Measurements from ENCODE around the gene ZNF263. TPM values are rescaled to one million over a fixed set of nuclear protein-coding genes. Genes with fewer than 3 reads are reported as not detected.

The ZNF263 gene
- total RNA-seq (2022): 37.0 and 37.4 TPM in 2 replicates
- percentile 68 among the genes with signal in this experiment for Bru-seq, nascent RNA
- percentile 79 among the genes with signal in this experiment for BruChase-seq, experiment 1, labeled RNA remaining after a 2-hour chase
- percentile 64 among the genes with signal in this experiment for BruChase-seq, experiment 2, labeled RNA remaining after a 6-hour chase
- long read RNA-seq, transcript ZNF263-205 (2 exons, 1,139 nt): minor isoform, 10 of 57 reads
- long read RNA-seq, transcript ZNF263-208 (3 exons, 851 nt): major isoform, 20 of 57 reads
- long read RNA-seq, partial matches to known transcripts: 4 of 57 reads
- long read RNA-seq, other reads (novel, unspliced or antisense): 18 of 57 reads

DNA sequence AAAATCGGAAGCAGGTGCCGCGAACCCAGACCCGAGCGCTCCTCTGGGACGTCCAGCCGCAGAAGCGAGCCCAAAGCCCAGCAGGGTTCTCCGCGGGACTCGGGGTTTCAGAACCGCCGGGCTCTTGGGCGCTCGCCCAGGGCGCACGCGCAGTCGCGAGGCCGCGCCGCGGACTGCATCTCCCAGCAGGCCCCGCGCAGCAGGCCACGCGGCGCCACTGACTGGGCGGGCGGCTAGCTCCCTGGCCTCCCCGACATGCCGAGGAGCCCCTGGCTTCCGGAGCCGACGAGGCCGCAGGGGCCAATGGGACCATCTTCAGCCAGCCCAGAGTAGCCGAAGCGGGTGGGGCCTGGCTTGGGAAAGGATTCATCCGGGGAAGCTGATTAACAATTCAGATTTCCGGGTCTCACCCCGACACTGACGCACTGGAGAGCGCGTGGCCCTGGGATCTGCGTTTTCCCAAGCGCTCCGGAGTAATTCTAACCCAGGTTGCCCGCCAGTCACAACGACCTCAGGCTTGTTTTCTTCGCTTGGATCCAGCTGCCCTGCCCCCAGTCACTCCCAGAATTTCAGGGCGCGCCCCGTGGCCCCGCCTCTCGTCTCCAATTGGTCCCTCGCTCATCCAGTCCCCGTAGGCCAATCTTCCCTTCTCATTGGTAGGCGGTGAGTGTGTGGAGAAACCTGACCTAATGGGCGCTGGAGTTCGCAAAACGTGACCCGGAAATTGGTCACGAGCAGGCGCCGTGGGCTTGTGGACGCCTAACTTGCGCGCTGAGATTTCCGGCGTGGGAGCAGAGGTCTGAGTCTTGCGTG, at the start of gene ZNF263:
Gene ZNF263 (plus strand): TSS at position 762 of the 813 bp plus-strand sequence. CDS start 328 bp downstream, outside the sequence.
- H3K27me3 ChIP-seq (replicated peaks; ENCODE audit: control insufficient read depth, insufficient read depth, low read length): no peaks in the 10 kb centered on the region
- no peaks in the 10 kb centered on the region for H3K27me3 Mint-ChIP-seq (ENCODE audit: insufficient read depth, unreplicated experiment)
- no peaks in the 10 kb centered on the region for H3K9me3 Mint-ChIP-seq (ENCODE audit: unreplicated experiment)
- TF ChIP-seq, protein P1, sequence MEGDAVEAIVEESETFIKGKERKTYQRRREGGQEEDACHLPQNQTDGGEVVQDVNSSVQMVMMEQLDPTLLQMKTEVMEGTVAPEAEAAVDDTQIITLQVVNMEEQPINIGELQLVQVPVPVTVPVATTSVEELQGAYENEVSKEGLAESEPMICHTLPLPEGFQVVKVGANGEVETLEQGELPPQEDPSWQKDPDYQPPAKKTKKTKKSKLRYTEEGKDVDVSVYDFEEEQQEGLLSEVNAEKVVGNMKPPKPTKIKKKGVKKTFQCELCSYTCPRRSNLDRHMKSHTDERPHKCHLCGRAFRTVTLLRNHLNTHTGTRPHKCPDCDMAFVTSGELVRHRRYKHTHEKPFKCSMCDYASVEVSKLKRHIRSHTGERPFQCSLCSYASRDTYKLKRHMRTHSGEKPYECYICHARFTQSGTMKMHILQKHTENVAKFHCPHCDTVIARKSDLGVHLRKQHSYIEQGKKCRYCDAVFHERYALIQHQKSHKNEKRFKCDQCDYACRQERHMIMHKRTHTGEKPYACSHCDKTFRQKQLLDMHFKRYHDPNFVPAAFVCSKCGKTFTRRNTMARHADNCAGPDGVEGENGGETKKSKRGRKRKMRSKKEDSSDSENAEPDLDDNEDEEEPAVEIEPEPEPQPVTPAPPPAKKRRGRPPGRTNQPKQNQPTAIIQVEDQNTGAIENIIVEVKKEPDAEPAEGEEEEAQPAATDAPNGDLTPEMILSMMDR (IDR thresholded peaks at IDR 0.05; ENCODE audit: insufficient read depth in 1 of 2, low read depth in 1 of 2, low read length in 1 of 2, severe bottlenecking in 1 of 2, unreplicated experiment in 1 of 2): no peak
- peak within 1 kb of the TSS; percentile 72 for H3K4me3 ChIP-seq (ENCODE audit: low read depth, low read length)
- intact Hi-C loops (cut with micrococcal nuclease; ENCODE audit: unreplicated experiment): loop anchor here (1.0 to 10.0 kb wide), 4 partner anchors 19 to 159 kb away; partner anchors contain the start of genes NAA60, ZNF174, ZNF597 and ZSCAN32
- TSS peak; percentile 79 for BruUV-seq (replicated peaks)
- H3K9me3 ChIP-seq: no peaks in the 10 kb centered on the region; the same call in 1 of the 2 replicates
- H3K4me1 ChIP-seq: peaks cover 19% of the 10 kb centered on the region
- peaks cover 48% of the 10 kb centered on the region for H3K36me3 Mint-ChIP-seq (ENCODE audit: insufficient read depth, unreplicated experiment)
- no peaks in the 10 kb centered on the region for H3K4me1 Mint-ChIP-seq (ENCODE audit: low read depth, unreplicated experiment)
- H3K36me3 ChIP-seq (ENCODE audit: control insufficient read depth, insufficient read depth, low read length): peaks cover 10% of the 10 kb centered on the region
- peak; percentile 96 for DNase-seq
- POLR2A ChIA-PET: interaction anchor here (0.6 to 2.6 kb wide), 13 partner anchors 9 to 273 kb away, joined by 3 to 21 read pairs (median 5); partner anchors contain the start of genes NAA60, ZNF174, ZNF213 and ZNF597
- CTCF ChIA-PET: interaction anchor here (0.6 to 2.1 kb wide), 4 partner anchors 9 to 218 kb away, joined by 3 to 8 read pairs (median 5); partner anchors contain the start of gene CLUAP1
- peak within 1 kb of the TSS; percentile 98 for H3K4me3 Mint-ChIP-seq (ENCODE audit: unreplicated experiment)
- peak within 1 kb of the TSS; percentile 99 for H3K27ac Mint-ChIP-seq (ENCODE audit: unreplicated experiment)

GRCh38 chr16:3234543-3234856, 48.8 kb upstream of the ZNF263 start:
- POLR2A ChIA-PET: interaction anchor here (0.8 kb wide), 1 partner anchor 50 kb away, joined by 4 read pairs; no protein-coding TSS in a partner anchor
- BruUV-seq (replicated peaks): TSS peak; percentile 33

More at GRCh38 chr16:3234543-3234856, 48.8 kb upstream of the ZNF263 start:
- Mint-ChIP-seq H3K9me3 (ENCODE audit: unreplicated experiment) (peaks cover 8% of the 10 kb centered on the region), H3K27ac (ENCODE audit: unreplicated experiment) (peak overlapping the region; percentile 93), H3K36me3 (ENCODE audit: insufficient read depth, unreplicated experiment) (peaks cover 44% of the 10 kb centered on the region), H3K4me3 (ENCODE audit: unreplicated experiment) (peak overlapping the region; percentile 83), H3K27me3 (ENCODE audit: insufficient read depth, unreplicated experiment) (no peaks in the 10 kb centered on the region), H3K4me1 (ENCODE audit: low read depth, unreplicated experiment) (no peaks in the 10 kb centered on the region)
- TF ChIP-seq, protein P1 (IDR thresholded peaks at IDR 0.05; ENCODE audit: insufficient read depth in 1 of 2, low read depth in 1 of 2, low read length in 1 of 2, severe bottlenecking in 1 of 2, unreplicated experiment in 1 of 2): no peak
- 0 out of 2 replicates have a peak, but pooled peaks cover 4% of the 10 kb centered on the region for H3K4me1 ChIP-seq
- no peaks in the 10 kb centered on the region for H3K27me3 ChIP-seq (replicated peaks; ENCODE audit: control insufficient read depth, insufficient read depth, low read length)
- H3K36me3 ChIP-seq (ENCODE audit: control insufficient read depth, insufficient read depth, low read length): no peaks in the 10 kb centered on the region; the same call in 1 of the 2 replicates
- DNase-seq: no peak
- intact Hi-C loops (cut with micrococcal nuclease; ENCODE audit: unreplicated experiment): loop anchor here (2.0 kb wide), 1 partner anchor 30 kb away; no protein-coding TSS in a partner anchor
- peaks cover 6% of the 10 kb centered on the region for H3K9me3 ChIP-seq
- CTCF ChIA-PET: no interaction called here
- peak overlapping the region; percentile 96 for H3K4me3 ChIP-seq (ENCODE audit: low read depth, low read length)

All from Caco-2 (cell line).